ENCODE measurements around the gene CCBE1.

Gene CCBE1

GRCh38 chr18:59623456-59624368, 73.5 kb downstream of the CCBE1 start:
- in situ Hi-C loops (cut with MboI; ENCODE audit: low sequenced_read_pairs), result no loop called here

GRCh38 chr18:59621027-59621426, 76.2 kb downstream of the CCBE1 start:
- in situ Hi-C loops (cut with MboI; ENCODE audit: low sequenced_read_pairs), result no loop called here

- in situ Hi-C loops (cut with MboI; ENCODE audit: low sequenced_read_pairs), result no loop called here
Measured at GRCh38 chr18:59620381-59620780, 76.8 kb downstream of the CCBE1 start.

GRCh38 chr18:59619816-59620215, 77.4 kb downstream of the CCBE1 start:
- in situ Hi-C loops (cut with MboI; ENCODE audit: low sequenced_read_pairs), result no loop called here

- in situ Hi-C loops (cut with MboI; ENCODE audit: low sequenced_read_pairs), result no loop called here
Measured at GRCh38 chr18:59617468-59617932, 79.7 kb downstream of the CCBE1 start.

- in situ Hi-C loops (cut with MboI; ENCODE audit: low sequenced_read_pairs), result no loop called here
Measured at GRCh38 chr18:59616501-59616900, 80.7 kb downstream of the CCBE1 start.

- in situ Hi-C loops (cut with MboI; ENCODE audit: low sequenced_read_pairs), result no loop called here
Measured at GRCh38 chr18:59613903-59614302, 83.3 kb downstream of the CCBE1 start.

GRCh38 chr18:59612381-59612780, 84.8 kb downstream of the CCBE1 start:
- in situ Hi-C loops (cut with MboI; ENCODE audit: low sequenced_read_pairs), result no loop called here

GRCh38 chr18:59610546-59611140, 86.6 kb downstream of the CCBE1 start:
- in situ Hi-C loops (cut with MboI; ENCODE audit: low sequenced_read_pairs), result no loop called here

GRCh38 chr18:59609654-59610053, 87.6 kb downstream of the CCBE1 start:
- in situ Hi-C loops (cut with MboI; ENCODE audit: low sequenced_read_pairs), result no loop called here

GRCh38 chr18:59607471-59607870, 89.8 kb downstream of the CCBE1 start:
- in situ Hi-C loops (cut with MboI; ENCODE audit: low sequenced_read_pairs), result no loop called here

- in situ Hi-C loops (cut with MboI; ENCODE audit: low sequenced_read_pairs), result no loop called here
Measured at GRCh38 chr18:59607078-59607379, 90.2 kb downstream of the CCBE1 start.

GRCh38 chr18:59606193-59607077, 90.8 kb downstream of the CCBE1 start:
- in situ Hi-C loops (cut with MboI; ENCODE audit: low sequenced_read_pairs), result no loop called here

- in situ Hi-C loops (cut with MboI; ENCODE audit: low sequenced_read_pairs), result no loop called here
Measured at GRCh38 chr18:59605633-59606192, 91.5 kb downstream of the CCBE1 start.

GRCh38 chr18:59604877-59605276, 92.3 kb downstream of the CCBE1 start:
- in situ Hi-C loops (cut with MboI; ENCODE audit: low sequenced_read_pairs), result no loop called here

- in situ Hi-C loops (cut with MboI; ENCODE audit: low sequenced_read_pairs), result no loop called here
Measured at GRCh38 chr18:59597049-59597448, 100.2 kb downstream of the CCBE1 start.

GRCh38 chr18:59593291-59593717, 103.9 kb downstream of the CCBE1 start:
- in situ Hi-C loops (cut with MboI; ENCODE audit: low sequenced_read_pairs), result no loop called here

GRCh38 chr18:59592624-59593023, 104.6 kb downstream of the CCBE1 start:
- in situ Hi-C loops (cut with MboI; ENCODE audit: low sequenced_read_pairs), result no loop called here

GRCh38 chr18:59582395-59582794, 114.8 kb downstream of the CCBE1 start:
- in situ Hi-C loops (cut with MboI; ENCODE audit: low sequenced_read_pairs), result no loop called here

GRCh38 chr18:59579509-59579908, 117.7 kb downstream of the CCBE1 start:
- in situ Hi-C loops (cut with MboI; ENCODE audit: low sequenced_read_pairs), result no loop called here

GRCh38 chr18:59577386-59577655, 119.9 kb downstream of the CCBE1 start:
- in situ Hi-C loops (cut with MboI; ENCODE audit: low sequenced_read_pairs), result no loop called here
